OCI-LY1 (cell line): ENCODE results near the gene C16orf74.

ENCODE experiments used
- CTCF ChIP-seq: fragments of 200-600 bp; sonication (generic), shearing (Covaris generic); IDR thresholded peaks from 2 replicates; pipeline ENCODE4 v1.5.1; 2017; ENCODE audit warnings: mild to moderate bottlenecking, antibody characterized with exemption, low read length, moderate library complexity, mixed read lengths
- EZH2 ChIP-seq: fragments of 200-600 bp; sonication (generic), shearing (Covaris generic); IDR thresholded peaks from 2 replicates; pipeline ENCODE4 v1.8.0; 2017; ENCODE audit warnings: borderline replicate concordance, mixed run types, mild to moderate bottlenecking, antibody characterized with exemption, low read length, moderate library complexity, mixed read lengths

- no peak for TF ChIP-seq CTCF
- no peak for TF ChIP-seq EZH2
Measured at GRCh38 chr16:85661740-85662481, 89.0 kb downstream of the C16orf74 start.
